K562 (cell line): ENCODE data around the gene ATL3. TPM values are rescaled to one million over a fixed set of nuclear protein-coding genes. Genes with fewer than 3 reads are reported as not detected.
A peak's percentile ranks its signal among the peaks of the same experiment; 100 is the strongest.

Source experiments
- ATAC-seq: fragments of 200-7000 bp; cut with Tn5 transposase; 3 replicates; pipeline ENCODE4 v1.9.1; 2020; ENCODE audit warnings: moderate library complexity
- BruUV-seq: library from RNA; stranded (reverse); fragments of 400-500 nt; replicated peaks from 2 replicates; lab custom pipeline; 2021; lab: Mats Ljungman, UMichigan
- CTCF ChIA-PET: fragments of 300-600 bp; formaldehyde crosslinking; extraction: SDS; loops from one replicate; lab custom pipeline; 2021; ENCODE audit warnings: low intra/inter-chr PET ratio; lab: Yijun Ruan, JAX
- POLR2A ChIA-PET: fragments of 300-600, 350-650 bp; sonication (Branson Sonifier 250); formaldehyde crosslinking; extraction: SDS; loops from one replicate; lab custom pipeline; 2021; ENCODE audit warnings: antibody characterized with exemption, inconsistent platforms; lab: Yijun Ruan, JAX
- DNase-seq, 4 experiments: peaks; one replicate each; pipeline versions ENCODE4 v3.0.0 to v3.0.0-alpha.2; 2011 to 2018; ENCODE audit warnings: low spot score in 3 of 4, mixed read lengths in 3 of 4; ENCODE audit errors: extremely low read depth in 1 of 4
- FAIRE-seq: peaks from 2 replicates; lab custom pipeline; 2011; peaks lifted over from hg19 to GRCh38; lab: Jason Lieb, UNC
- H2AFZ ChIP-seq: 2 replicates; pipeline ENCODE4 v1.6.0; 2011; ENCODE audit warnings: low read depth, low read length, control low read depth, inconsistent platforms
- H3K27ac ChIP-seq: fragments of 200-600 bp; 3 replicates; pipeline ENCODE4 v1.8.0; 2011; ENCODE audit warnings: low read depth, mild to moderate bottlenecking, control low read depth, inconsistent platforms, low read length, moderate library complexity, mixed read lengths; ENCODE audit errors: extremely low read depth
- H3K27me3 ChIP-seq, 2 experiments: fragments of 300-600 bp in 1 of 2; 2 replicates in 1 of 2; 3 replicates in 1 of 2; pipeline versions ENCODE4 v1.6.0 to v1.8.0; 2011; ENCODE audit warnings: inconsistent platforms in 2 of 2, low read length in 2 of 2, mild to moderate bottlenecking in 1 of 2, mixed read lengths in 1 of 2, moderate library complexity in 1 of 2; ENCODE audit not compliant: control insufficient read depth in 2 of 2, insufficient read depth in 2 of 2
- H3K36me3 ChIP-seq: fragments of 300-600 bp; 3 replicates; pipeline ENCODE4 v1.8.0; 2011; ENCODE audit warnings: mild to moderate bottlenecking, low read length, inconsistent platforms; ENCODE audit not compliant: control insufficient read depth, insufficient read depth
- H3K4me1 ChIP-seq, 2 experiments: fragments of 200-600 bp in 1 of 2; replicated peaks in 1 of 2; 2 replicates in 1 of 2; 3 replicates in 1 of 2; pipeline versions ENCODE4 v1.5.1 to v1.8.0; 2011; ENCODE audit warnings: inconsistent platforms in 2 of 2, low read length in 2 of 2, mild to moderate bottlenecking in 1 of 2, mixed read lengths in 1 of 2, moderate library complexity in 1 of 2; ENCODE audit not compliant: control insufficient read depth in 2 of 2, insufficient read depth in 2 of 2
- H3K4me2 ChIP-seq: 2 replicates; pipeline ENCODE4 v1.6.1; 2011; ENCODE audit warnings: low read length, control low read depth, inconsistent platforms, mixed read lengths; ENCODE audit not compliant: insufficient read depth
- H3K4me3 ChIP-seq: fragments of 200-600 bp; sonication (generic), shearing (Covaris generic); 2 replicates; pipeline ENCODE4 v1.5.1; 2016; ENCODE audit warnings: control low read depth, inconsistent platforms
- H3K79me2 ChIP-seq: fragments of 200-600 bp; 3 replicates; pipeline ENCODE4 v1.8.0; 2011; ENCODE audit warnings: low read length, inconsistent platforms; ENCODE audit not compliant: control insufficient read depth, insufficient read depth
- H3K9ac ChIP-seq, 2 experiments: 2 replicates each; pipeline versions ENCODE4 v1.6.0 to v1.6.1; 2011; ENCODE audit warnings: low read depth in 2 of 2, low read length in 2 of 2, control low read depth in 1 of 2, inconsistent platforms in 1 of 2, mild to moderate bottlenecking in 1 of 2, mixed read lengths in 1 of 2; ENCODE audit not compliant: insufficient read depth in 1 of 2
- H3K9me1 ChIP-seq: one replicate; pipeline ENCODE4 v1.6.0; 2011; ENCODE audit warnings: inconsistent platforms, mild to moderate bottlenecking, low read length, moderate library complexity; ENCODE audit not compliant: control insufficient read depth, insufficient read depth
- H3K9me3 ChIP-seq: replicated peaks from 2 replicates; pipeline ENCODE4 v1.5.1; 2011; ENCODE audit warnings: low read depth, low read length, inconsistent platforms; ENCODE audit not compliant: control insufficient read depth, insufficient read depth
- H4K20me1 ChIP-seq: replicated peaks from 2 replicates; pipeline ENCODE4 v1.6.1; 2011; ENCODE audit warnings: low read length, inconsistent platforms, mixed read lengths; ENCODE audit not compliant: control insufficient read depth, insufficient read depth
- BHLHE40 ChIP-seq: IDR thresholded peaks from 2 replicates; pipeline ENCODE4 v1.6.1; 2011; ENCODE audit warnings: low read length, improper control_type of control experiment
- CCAR2 ChIP-seq: fragments of 200-400 bp; formaldehyde crosslinking; IDR thresholded peaks from 2 replicates; pipeline ENCODE4 v1.6.1; 2017; ENCODE audit warnings: mild to moderate bottlenecking, low read depth, low read length
- HNRNPH1 ChIP-seq: fragments of 200-400 bp; formaldehyde crosslinking; optimal IDR thresholded peaks from 2 replicates; pipeline ENCODE3; 2017; ENCODE audit warnings: low read depth, mild to moderate bottlenecking, low read length, moderate library complexity
- L3MBTL2 ChIP-seq: fragments of 450-650 bp; IDR thresholded peaks from 2 replicates; pipeline ENCODE4 v1.6.1; 2016; ENCODE audit warnings: mild to moderate bottlenecking, moderate library complexity
- SIX5 ChIP-seq, 2 experiments: IDR thresholded peaks; 2 replicates each; pipeline ENCODE4 v1.6.1; 2011; ENCODE audit warnings: low read length in 2 of 2, borderline replicate concordance in 1 of 2, low read depth in 1 of 2, mild to moderate bottlenecking in 1 of 2, moderate library complexity in 1 of 2; ENCODE audit not compliant: insufficient read depth in 1 of 2
- SMAD3 ChIP-seq: fragments of 450-650 bp; formaldehyde crosslinking; conservative IDR thresholded peaks from 2 replicates; pipeline ENCODE4 v1.4.0; 2020; ENCODE audit warnings: mild to moderate bottlenecking
- SP1 ChIP-seq: sonication (generic); formaldehyde crosslinking; IDR thresholded peaks from 2 replicates; pipeline ENCODE4 v1.8.1; 2022; ENCODE audit warnings: mild to moderate bottlenecking, missing genetic modification reagents
- TSC22D4 ChIP-seq: fragments of 450-650 bp; IDR thresholded peaks from 2 replicates; pipeline ENCODE4 v1.6.1; 2016; ENCODE audit warnings: missing genetic modification characterization, missing biosample characterization, control low read depth
- ZBTB17 ChIP-seq: fragments of 450-650 bp; formaldehyde crosslinking; IDR thresholded peaks from 2 replicates; pipeline ENCODE4 v1.4.0; 2020; ENCODE audit warnings: mild to moderate bottlenecking
- WGBS: fragments of 100-300 bp; shearing (Covaris generic); methylation state at CpG from one replicate; pipeline ENCODE4 v1.1.6; 2016; ENCODE audit warnings: low coverage, mixed read lengths; ENCODE audit not compliant: insufficient coverage; ENCODE audit errors: missing lambda C conversion rate; 5-methylcytosine and 5-hydroxymethylcytosine counted together
- in situ Hi-C: fragments of 300-500 bp; cut with MboI; formaldehyde crosslinking; loops from 4 replicates; pipeline ENCODE4 v1.15.0; 2018; ENCODE audit warnings: inconsistent platforms, mixed read lengths
- intact Hi-C: fragments of 100-400 bp; cut with micrococcal nuclease; formaldehyde crosslinking; loops from 2 replicates; pipeline ENCODE4 v1.14.2; 2022
- polyA plus RNA-seq, 8 experiments: library from polyadenylated mRNA; depleted of rRNA in 4 of 8; stranded (reverse) in 5 of 8; unstranded in 3 of 8; fragments of >200 nt; fragmentation: Nextera tagmentation in 2 of 8; fragmentation: Illumina TruSeq in 1 of 8; extraction: Ambion mirVana in 2 of 8; extraction: Trizol in 1 of 8; gene quantifications; 2 replicates each; pipeline versions ENCODE4 v1.2.1 to v1.2.3, GENCODE V29; 2011 to 2014; ENCODE audit warnings: inconsistent platforms in 1 of 8, missing spikeins in 1 of 8
- total RNA-seq, 7 experiments: library from RNA; depleted of rRNA in 6 of 7; stranded (reverse); fragments of >200 nt in 6 of 7; fragmentation: Illumina TruSeq in 2 of 7; extraction: Trizol in 2 of 7; gene quantifications; 2 replicates each; pipeline versions ENCODE4 v1.2.1 to v1.2.3, GENCODE V29; 2011 to 2021; ENCODE audit warnings: low replicate concordance in 1 of 7
- TF ChIP-seq, protein P1 (sequence below): fragments of 450-650 bp; IDR thresholded peaks from 2 replicates; pipeline ENCODE4 v1.7.1; 2018; ENCODE audit warnings: mild to moderate bottlenecking, low read depth; ENCODE audit not compliant: partially characterized antibody

ATL3 gene
- total and polyA plus RNA-seq, 9 of the 15 experiments (the other 6 are each of a cell fraction or from before 2014, with no cell fraction given) = 18.2 to 39.8 (median 23.9) TPM

DNA sequence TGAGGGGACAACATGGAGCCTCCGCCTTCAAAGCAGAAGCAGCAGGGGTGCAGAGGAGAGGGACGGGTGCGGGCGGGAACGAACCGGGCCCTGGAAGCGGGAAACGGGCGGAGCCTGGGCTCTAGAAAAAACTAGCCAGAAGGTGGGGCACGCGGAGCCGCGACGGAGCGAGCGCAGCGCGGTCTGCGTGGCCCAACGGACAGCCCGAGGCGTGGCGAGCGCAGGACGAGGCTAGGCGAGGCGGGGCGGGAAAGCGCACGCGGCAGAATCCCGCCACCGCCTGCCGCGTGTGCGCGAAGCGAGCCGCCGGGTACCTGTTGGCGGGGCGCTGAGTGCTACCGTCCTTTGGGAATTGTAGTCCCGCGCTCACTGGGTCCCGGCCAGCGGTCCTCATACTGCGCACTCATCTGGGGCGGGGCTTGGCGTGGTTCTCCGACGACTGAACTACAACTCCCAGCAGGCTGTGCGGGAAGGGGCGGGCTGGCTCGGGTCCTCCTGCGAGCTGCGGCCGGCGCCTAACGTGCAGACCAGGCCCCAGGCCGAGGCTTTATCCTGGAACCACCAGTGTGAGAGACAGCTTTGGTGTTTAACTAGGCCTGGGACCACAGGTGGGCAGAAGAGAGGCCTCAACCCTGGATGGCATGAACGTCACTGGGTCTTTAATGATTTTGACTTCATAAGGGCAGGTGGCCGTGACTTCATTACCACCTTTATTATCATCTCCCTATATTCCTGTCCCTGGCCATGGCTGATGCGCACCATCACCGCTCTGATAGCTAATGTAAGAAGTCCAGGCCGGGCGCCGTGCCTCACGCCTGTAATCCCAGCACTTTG, at the start of gene ATL3 (continued):
- TF ChIP-seq ZBTB17 (CRISPR knock-in tag) = peak; percentile 73; the same call in 1 of the 2 replicates
- peak; percentile 88 to 89 for TF ChIP-seq SIX5 (IDR thresholded peaks at IDR 0.05; ENCODE audit: borderline replicate concordance in 1 of 2, insufficient read depth in 1 of 2, low read depth in 1 of 2, low read length in 2 of 2)
- TF ChIP-seq HNRNPH1 = no peak
- TF ChIP-seq, protein P1, sequence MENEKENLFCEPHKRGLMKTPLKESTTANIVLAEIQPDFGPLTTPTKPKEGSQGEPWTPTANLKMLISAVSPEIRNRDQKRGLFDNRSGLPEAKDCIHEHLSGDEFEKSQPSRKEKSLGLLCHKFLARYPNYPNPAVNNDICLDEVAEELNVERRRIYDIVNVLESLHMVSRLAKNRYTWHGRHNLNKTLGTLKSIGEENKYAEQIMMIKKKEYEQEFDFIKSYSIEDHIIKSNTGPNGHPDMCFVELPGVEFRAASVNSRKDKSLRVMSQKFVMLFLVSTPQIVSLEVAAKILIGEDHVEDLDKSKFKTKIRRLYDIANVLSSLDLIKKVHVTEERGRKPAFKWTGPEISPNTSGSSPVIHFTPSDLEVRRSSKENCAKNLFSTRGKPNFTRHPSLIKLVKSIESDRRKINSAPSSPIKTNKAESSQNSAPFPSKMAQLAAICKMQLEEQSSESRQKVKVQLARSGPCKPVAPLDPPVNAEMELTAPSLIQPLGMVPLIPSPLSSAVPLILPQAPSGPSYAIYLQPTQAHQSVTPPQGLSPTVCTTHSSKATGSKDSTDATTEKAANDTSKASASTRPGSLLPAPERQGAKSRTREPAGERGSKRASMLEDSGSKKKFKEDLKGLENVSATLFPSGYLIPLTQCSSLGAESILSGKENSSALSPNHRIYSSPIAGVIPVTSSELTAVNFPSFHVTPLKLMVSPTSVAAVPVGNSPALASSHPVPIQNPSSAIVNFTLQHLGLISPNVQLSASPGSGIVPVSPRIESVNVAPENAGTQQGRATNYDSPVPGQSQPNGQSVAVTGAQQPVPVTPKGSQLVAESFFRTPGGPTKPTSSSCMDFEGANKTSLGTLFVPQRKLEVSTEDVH = peak; percentile 99
- TF ChIP-seq SP1 = peak; percentile 100
- TF ChIP-seq TSC22D4 (tag) = no peak

DNA sequence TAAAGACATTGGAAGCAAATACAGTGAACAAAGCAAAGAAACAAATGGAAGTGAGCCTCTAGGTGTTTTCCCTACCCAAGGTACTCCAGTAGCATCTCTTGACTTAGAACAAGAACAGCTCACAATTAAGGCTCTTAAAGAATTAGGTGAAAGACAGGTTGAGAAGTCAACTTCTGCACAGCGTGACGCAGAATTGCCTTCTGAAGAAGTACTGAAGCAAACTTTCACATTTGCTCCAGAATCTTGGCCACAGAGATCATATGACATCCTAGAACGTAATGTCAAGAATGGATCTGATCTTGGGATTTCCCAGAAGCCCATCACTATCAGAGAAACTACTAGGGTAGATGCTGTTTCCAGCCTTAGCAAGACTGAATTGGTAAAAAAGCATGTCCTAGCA, 49.4 kb upstream of the ATL3 start:
- no TSS peak for BruUV-seq
- H3K27me3 ChIP-seq = no peaks in the 10 kb centered on the region
- ATAC-seq (no peak), FAIRE-seq (no peak), DNase-seq (no peak)
- no peak for TF ChIP-seq BHLHE40
- TF ChIP-seq SMAD3 (CRISPR knock-in tag) = no peak
- no peak for TF ChIP-seq CCAR2
- no peak for TF ChIP-seq L3MBTL2
- WGBS = 85% methylated on average over 3 of the region's 3 CpGs
- in situ Hi-C loops (no loop called here), intact Hi-C loops (no loop called here)
- peaks cover 17% of the 10 kb centered on the region; the same call in 1 of the 3 replicates for H3K36me3 ChIP-seq
- H3K4me2 ChIP-seq = no peak overlapping the region
- no peak overlapping the region for H3K4me3 ChIP-seq
- CTCF ChIA-PET = no interaction called here
- H4K20me1 ChIP-seq = peaks cover 13% of the 10 kb centered on the region; the same call in 1 of the 2 replicates
- H3K27ac ChIP-seq = no peak overlapping the region
- no peak overlapping the region for H2AFZ ChIP-seq
- H3K9ac ChIP-seq = no peak overlapping the region
- no peaks in the 10 kb centered on the region for H3K9me3 ChIP-seq
- no peaks in the 10 kb centered on the region for H3K9me1 ChIP-seq
- H3K79me2 ChIP-seq = peaks cover 59% of the 10 kb centered on the region
- H3K4me1 ChIP-seq = peaks cover 0 to 6% of the 10 kb centered on the region in 2 experiments; a peak in 2 of 5 replicates
- POLR2A ChIA-PET = interaction anchor here (1.0 to 1.9 kb wide), 2 partner anchors 10 to 26 kb away, joined by 3 to 5 read pairs; no protein-coding TSS in a partner anchor
